IMR-90 (cell line): ENCODE results near the gene TTC21A. TPM values are rescaled to one million over a fixed set of nuclear protein-coding genes. Genes with fewer than 3 reads are reported as not detected.
"Not testable (repeated sequence)": the region's sequence is repeated elsewhere in the genome, so short reads cannot be mapped to it uniquely, and the experiment has no call there.

Source experiments
- ATAC-seq: fragments of 200-7000 bp; cut with Tn5 transposase; 2 replicates; pipeline ENCODE4 v1.9.1; 2020; ENCODE audit warnings: low read depth, mild to moderate bottlenecking, moderate library complexity
- BruUV-seq: library from RNA; stranded (reverse); fragments of 400-500 nt; replicated peaks from 2 replicates; lab custom pipeline; 2021; lab: Mats Ljungman, UMichigan
- CTCF ChIA-PET: fragments of 300-600 bp; formaldehyde crosslinking; extraction: SDS; loops from one replicate; lab custom pipeline; 2021; ENCODE audit warnings: antibody characterized with exemption; lab: Yijun Ruan, JAX
- POLR2A ChIA-PET: fragments of 300-600 bp; sonication (Branson Sonifier 250); formaldehyde crosslinking; loops from one replicate; lab custom pipeline; 2022; ENCODE audit warnings: antibody characterized with exemption; ENCODE audit not compliant: unreplicated experiment; lab: Charles Lee
- DNase-seq: peaks from one replicate; pipeline ENCODE4 v3.0.0; 2013
- H2AFZ ChIP-seq: replicated peaks from 2 replicates; pipeline ENCODE3; 2013; ENCODE audit warnings: low read length, mild to moderate bottlenecking; ENCODE audit not compliant: poor library complexity
- H2AK5ac ChIP-seq: 2 replicates; pipeline ENCODE4 v1.6.1; 2013; ENCODE audit warnings: low read depth, low read length, inconsistent platforms
- H2AK9ac ChIP-seq: replicated peaks from 2 replicates; pipeline ENCODE3; 2013; ENCODE audit warnings: mild to moderate bottlenecking, low read depth, low read length, moderate library complexity; ENCODE audit not compliant: poor library complexity
- H2BK120ac ChIP-seq: 2 replicates; pipeline ENCODE4 v1.6.1; 2013; ENCODE audit warnings: low read depth, low read length, inconsistent platforms
- H2BK15ac ChIP-seq: 3 replicates; pipeline ENCODE4 v1.6.1; 2013; ENCODE audit warnings: low read depth, low read length, inconsistent platforms
- H2BK20ac ChIP-seq: 2 replicates; pipeline ENCODE4 v1.6.1; 2013; ENCODE audit warnings: low read depth, mild to moderate bottlenecking, inconsistent platforms, low read length, moderate library complexity
- H2BK5ac ChIP-seq: 2 replicates; pipeline ENCODE4 v1.6.1; 2013; ENCODE audit warnings: mild to moderate bottlenecking, low read depth, low read length, inconsistent platforms; ENCODE audit not compliant: poor library complexity, severe bottlenecking
- H3K14ac ChIP-seq: replicated peaks from 2 replicates; pipeline ENCODE4 v1.6.1; 2013; ENCODE audit warnings: low read depth, low read length, inconsistent platforms
- H3K18ac ChIP-seq: 2 replicates; pipeline ENCODE4 v1.6.1; 2013; ENCODE audit warnings: low read depth, low read length, control low read depth
- H3K23ac ChIP-seq: 2 replicates; pipeline ENCODE4 v1.6.1; 2013; ENCODE audit warnings: low read depth, low read length, inconsistent platforms
- H3K27ac ChIP-seq: 2 replicates; pipeline ENCODE4 v1.5.1; 2013; ENCODE audit warnings: mild to moderate bottlenecking, control low read depth, low read length; ENCODE audit not compliant: insufficient read depth
- H3K27me3 ChIP-seq: 2 replicates; pipeline ENCODE4 v1.6.1; 2013; ENCODE audit warnings: low read length; ENCODE audit not compliant: control insufficient read depth, insufficient read depth
- H3K36me3 ChIP-seq: 2 replicates; pipeline ENCODE4 v1.6.1; 2013; ENCODE audit warnings: low read length, mixed read lengths; ENCODE audit not compliant: control insufficient read depth, insufficient read depth
- H3K4ac ChIP-seq: 2 replicates; pipeline ENCODE4 v1.6.1; 2013; ENCODE audit warnings: low read depth, low read length, inconsistent platforms
- H3K4me1 ChIP-seq: 2 replicates; pipeline ENCODE4 v1.6.1; 2013; ENCODE audit warnings: low read length, mixed read lengths; ENCODE audit not compliant: control insufficient read depth, insufficient read depth
- H3K4me2 ChIP-seq: 2 replicates; pipeline ENCODE4 v1.6.1; 2013; ENCODE audit warnings: low read depth, mild to moderate bottlenecking, control low read depth, low read length, moderate library complexity
- H3K4me3 ChIP-seq: 2 replicates; pipeline ENCODE4 v1.5.1; 2013; ENCODE audit warnings: low read depth, mild to moderate bottlenecking, control low read depth, low read length, moderate library complexity; ENCODE audit not compliant: insufficient read depth
- H3K56ac ChIP-seq: 2 replicates; pipeline ENCODE4 v1.6.1; 2013; ENCODE audit warnings: low read length, inconsistent platforms; ENCODE audit not compliant: insufficient read depth; ENCODE audit errors: extremely low read depth
- H3K79me1 ChIP-seq, 2 experiments: 2 replicates each; pipeline ENCODE4 v1.6.1; 2013; ENCODE audit warnings: low read length in 2 of 2, inconsistent platforms in 1 of 2, low read depth in 1 of 2
- H3K9ac ChIP-seq: 2 replicates; pipeline ENCODE4 v1.6.1; 2013; ENCODE audit warnings: low read depth, low read length, control low read depth
- H3K9me1 ChIP-seq: 2 replicates; pipeline ENCODE4 v1.6.1; 2013; ENCODE audit warnings: low read length, inconsistent platforms; ENCODE audit not compliant: insufficient read depth
- H3K9me3 ChIP-seq: 2 replicates; pipeline ENCODE4 v1.6.1; 2013; ENCODE audit warnings: low read length; ENCODE audit not compliant: control insufficient read depth, insufficient read depth
- H4K20me1 ChIP-seq: 2 replicates; pipeline ENCODE4 v1.6.1; 2013; ENCODE audit warnings: low read length, inconsistent platforms; ENCODE audit not compliant: insufficient read depth
- H4K5ac ChIP-seq: 2 replicates; pipeline ENCODE4 v1.6.1; 2013; ENCODE audit warnings: mild to moderate bottlenecking, low read depth, low read length, control low read depth
- H4K8ac ChIP-seq, 2 experiments: 2 replicates each; pipeline ENCODE4 v1.6.1; 2013; ENCODE audit warnings: low read depth in 2 of 2, low read length in 2 of 2, control low read depth in 1 of 2, inconsistent platforms in 1 of 2
- H4K91ac ChIP-seq: 2 replicates; pipeline ENCODE4 v1.6.1; 2013; ENCODE audit warnings: low read depth, low read length, inconsistent platforms; ENCODE audit not compliant: insufficient read depth
- BHLHE40 ChIP-seq: fragments of 150-350 bp; IDR thresholded peaks from 2 replicates; pipeline ENCODE4 v1.6.1; 2016; ENCODE audit warnings: mild to moderate bottlenecking, low read depth, low read length
- CEBPB ChIP-seq: IDR thresholded peaks from 2 replicates; pipeline ENCODE4 v1.6.1; 2012; ENCODE audit warnings: low read depth, low read length, improper control_type of control experiment
- CHD1 ChIP-seq: IDR thresholded peaks from 2 replicates; pipeline ENCODE4 v1.6.1; 2012; ENCODE audit warnings: low read depth, low read length, improper control_type of control experiment
- ELK1 ChIP-seq: fragments of 150-350 bp; IDR thresholded peaks from 2 replicates; pipeline ENCODE4 v1.6.1; 2016; ENCODE audit warnings: low read depth, mild to moderate bottlenecking, low read length, moderate library complexity, borderline replicate concordance
- FOS ChIP-seq: fragments of 150-350 bp; IDR thresholded peaks from 2 replicates; pipeline ENCODE4 v1.6.1; 2016; ENCODE audit warnings: low read depth, low read length
- MAFK ChIP-seq: IDR thresholded peaks from 2 replicates; pipeline ENCODE4 v1.6.1; 2012; ENCODE audit warnings: low read depth, low read length, improper control_type of control experiment
- MAZ ChIP-seq: IDR thresholded peaks from 2 replicates; pipeline ENCODE4 v1.6.1; 2012; ENCODE audit warnings: low read depth, mild to moderate bottlenecking, low read length, improper control_type of control experiment, moderate library complexity, borderline replicate concordance
- POLR2A ChIP-seq: IDR thresholded peaks from 2 replicates; pipeline ENCODE4 v1.6.1; 2012; ENCODE audit warnings: mild to moderate bottlenecking, low read depth, low read length
- RAD21 ChIP-seq: IDR thresholded peaks from 2 replicates; pipeline ENCODE4 v1.6.1; 2012; ENCODE audit warnings: low read length, improper control_type of control experiment
- RFX5 ChIP-seq: IDR thresholded peaks from 2 replicates; pipeline ENCODE4 v1.8.0; 2012; ENCODE audit warnings: low read depth, mild to moderate bottlenecking, low read length, moderate library complexity
- USF2 ChIP-seq: fragments of 150-350 bp; IDR thresholded peaks from 2 replicates; pipeline ENCODE4 v1.6.1; 2017; ENCODE audit warnings: mild to moderate bottlenecking, antibody characterized with exemption, low read length, low read depth
- WGBS, 2 experiments: methylation state at CpG; one replicate each; pipeline versions ENCODE4 v1.1.5 to v1.1.7; 2013; ENCODE audit warnings: missing lambda C conversion rate in 2 of 2; ENCODE audit not compliant: insufficient read length in 1 of 2; ENCODE audit errors: extremely low coverage in 2 of 2; 5-methylcytosine and 5-hydroxymethylcytosine counted together
- dilution Hi-C: fragments of 300-500 bp; cut with HindIII; formaldehyde crosslinking; loops from one replicate; pipeline ENCODE4 v1.14.3; 2018; ENCODE audit warnings: low sequenced_read_pairs; ENCODE audit not compliant: unreplicated experiment
- in situ Hi-C: fragments of 300-500 bp; cut with MboI; formaldehyde crosslinking; loops from 3 replicates; pipeline ENCODE4 v1.14.3; 2019; ENCODE audit warnings: low sequenced_read_pairs, inconsistent platforms, mixed read lengths
- intact Hi-C: fragments of 100-400 bp; cut with micrococcal nuclease; formaldehyde crosslinking; loops from 2 replicates; pipeline ENCODE4 v1.10.0; 2022
- polyA plus RNA-seq, 3 experiments: library from polyadenylated mRNA; depleted of rRNA; stranded (reverse); fragments of >200 nt; gene quantifications; 2 replicates each; pipeline ENCODE4 v1.2.3, GENCODE V29; 2012; ENCODE audit warnings: low replicate concordance in 1 of 3
- total RNA-seq: library from RNA; depleted of rRNA; stranded (reverse); fragments of >200 nt; gene quantifications from 2 replicates; pipeline ENCODE4 v1.2.3, GENCODE V29; 2012

The TTC21A gene
- total and polyA plus RNA-seq, 2 of the 4 experiments (the other 2 are of a cell fraction), result 0.90 to 1.8 TPM

GRCh38 chr3:39107388-39108199 lies at the start of gene TTC21A, which contains the start of gene GORASP1 (continued):
- TF ChIP-seq ELK1 (no peak), RAD21 (no peak), FOS (no peak), RFX5 (no peak), CEBPB (no peak), USF2 (peak; percentile 42), BHLHE40 (no peak), CHD1 (no peak), POLR2A (peak; percentile 87), MAZ (peak; percentile 30; the same call in 1 of the 2 replicates), MAFK (no peak)

- H2AFZ ChIP-seq, H3K27me3 ChIP-seq, dilution Hi-C loops, H3K23ac ChIP-seq, H3K4me1 ChIP-seq, H3K56ac ChIP-seq, H3K9me3 ChIP-seq, H3K14ac ChIP-seq, H3K36me3 ChIP-seq, H2BK120ac ChIP-seq, BruUV-seq, H4K8ac ChIP-seq, H4K5ac ChIP-seq, H2AK5ac ChIP-seq, H2BK20ac ChIP-seq, H3K4me3 ChIP-seq, H3K9ac ChIP-seq, in situ Hi-C loops, intact Hi-C loops, H3K4me2 ChIP-seq, H4K91ac ChIP-seq, H2BK15ac ChIP-seq, CTCF ChIA-PET, H4K20me1 ChIP-seq, H3K27ac ChIP-seq, H2AK9ac ChIP-seq, H3K18ac ChIP-seq, ATAC-seq, DNase-seq, H2BK5ac ChIP-seq, POLR2A ChIA-PET, H3K4ac ChIP-seq, H3K9me1 ChIP-seq: not testable (repeated sequence)
- WGBS, 2 experiments, result no CpG with 5 or more reads among the region's 2 CpGs
- peaks cover 20 to 35% of the 10 kb centered on the region in 2 experiments for H3K79me1 ChIP-seq
These were observed 46.3 kb upstream of the TTC21A start for GRCh38 chr3:39061228-39061627.
